Testis (tissue), 2 donors: ENCODE data around the gene LENG8.
"Not testable (repeated sequence)": the region's sequence is repeated elsewhere in the genome, so short reads cannot be mapped to it uniquely, and the experiment has no call there.

Source experiments
- CTCF ChIP-seq, 3 experiments: fragments of 450-650 bp in 2 of 3; fragments of 200-600 bp in 1 of 3; sonication (generic) in 1 of 3; IDR thresholded peaks; one replicate each; pipeline ENCODE4 v1.5.1; 2016 to 2019; ENCODE audit warnings: antibody characterized with exemption in 3 of 3, mild to moderate bottlenecking in 2 of 3, moderate library complexity in 1 of 3
- POLR2A ChIP-seq: fragments of 450-650 bp; IDR thresholded peaks from one replicate; pipeline ENCODE4 v1.6.1; 2017; ENCODE audit warnings: antibody characterized with exemption, mild to moderate bottlenecking, moderate library complexity

GRCh38 chr19:54493056-54493455, 44.1 kb downstream of the LENG8 start:
- TF ChIP-seq POLR2A; CTCF (IDR thresholded peaks at IDR 0.05): not testable (repeated sequence)
